ENCODE results near the gene FKBP6. TPM values are rescaled to one million over a fixed set of nuclear protein-coding genes. Genes with fewer than 3 reads are reported as not detected.

FKBP6 gene
- total RNA-seq, 1 donor from 2014 or later: not detected

DNA sequence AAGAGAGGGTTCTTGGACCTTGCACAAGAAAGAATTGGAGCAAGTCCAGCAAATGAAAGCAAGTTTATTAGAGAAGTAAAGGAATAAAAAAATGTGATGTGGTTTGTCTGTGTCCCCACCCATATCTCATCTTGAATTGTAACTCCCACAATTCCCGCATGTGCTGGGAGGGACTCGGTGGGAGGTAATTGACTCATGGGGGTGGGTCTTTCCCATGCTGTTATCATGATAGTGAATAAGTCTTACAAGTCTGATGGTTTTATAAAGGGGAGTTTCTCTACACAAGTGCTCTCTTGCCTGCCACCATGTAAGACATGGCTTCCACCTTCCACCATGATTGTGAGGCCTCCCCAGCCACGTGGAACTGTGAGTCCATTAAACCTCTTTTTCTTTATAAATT lies 66.5 kb downstream of the FKBP6 start:
- Histone ChIP-seq H3K9ac (ENCODE audit: low read length) (no peak overlapping the region), H3K4me2 (ENCODE audit: low read length) (no peak overlapping the region), H2AFZ (ENCODE audit: low read depth, low read length) (no peak overlapping the region), H3K27ac (ENCODE audit: low read depth, low read length) (no peak overlapping the region), H3K9me3 (ENCODE audit: insufficient read depth, low read depth, low read length) (peaks cover 6% of the 10 kb centered on the region), H3K4me3 (ENCODE audit: insufficient read depth, low read depth, low read length) (no peak overlapping the region), H3K27me3 (ENCODE audit: insufficient read depth, low read length) (no peaks in the 10 kb centered on the region), H4K20me1 (ENCODE audit: insufficient read depth, low read length) (no peaks in the 10 kb centered on the region), H3K4me1 (ENCODE audit: insufficient read depth, low read length) (no peaks in the 10 kb centered on the region), H3K79me2 (ENCODE audit: insufficient read depth, low read length) (no peaks in the 10 kb centered on the region), H3K36me3 (ENCODE audit: insufficient read depth, low read length) (no peaks in the 10 kb centered on the region)
- FAIRE-seq (no peak), DNase-seq (ENCODE audit: low read depth) (no peak)
- H3K9me3 Mint-ChIP-seq (ENCODE audit: unreplicated experiment): peaks cover 13% of the 10 kb centered on the region
- H3K4me1 Mint-ChIP-seq (ENCODE audit: low read depth, unreplicated experiment): no peaks in the 10 kb centered on the region
- no peak for TF ChIP-seq EZH2 (IDR thresholded peaks at IDR 0.05; ENCODE audit: insufficient read depth, low read length)
- TF ChIP-seq, protein P1, sequence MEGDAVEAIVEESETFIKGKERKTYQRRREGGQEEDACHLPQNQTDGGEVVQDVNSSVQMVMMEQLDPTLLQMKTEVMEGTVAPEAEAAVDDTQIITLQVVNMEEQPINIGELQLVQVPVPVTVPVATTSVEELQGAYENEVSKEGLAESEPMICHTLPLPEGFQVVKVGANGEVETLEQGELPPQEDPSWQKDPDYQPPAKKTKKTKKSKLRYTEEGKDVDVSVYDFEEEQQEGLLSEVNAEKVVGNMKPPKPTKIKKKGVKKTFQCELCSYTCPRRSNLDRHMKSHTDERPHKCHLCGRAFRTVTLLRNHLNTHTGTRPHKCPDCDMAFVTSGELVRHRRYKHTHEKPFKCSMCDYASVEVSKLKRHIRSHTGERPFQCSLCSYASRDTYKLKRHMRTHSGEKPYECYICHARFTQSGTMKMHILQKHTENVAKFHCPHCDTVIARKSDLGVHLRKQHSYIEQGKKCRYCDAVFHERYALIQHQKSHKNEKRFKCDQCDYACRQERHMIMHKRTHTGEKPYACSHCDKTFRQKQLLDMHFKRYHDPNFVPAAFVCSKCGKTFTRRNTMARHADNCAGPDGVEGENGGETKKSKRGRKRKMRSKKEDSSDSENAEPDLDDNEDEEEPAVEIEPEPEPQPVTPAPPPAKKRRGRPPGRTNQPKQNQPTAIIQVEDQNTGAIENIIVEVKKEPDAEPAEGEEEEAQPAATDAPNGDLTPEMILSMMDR (IDR thresholded peaks at IDR 0.05; ENCODE audit: insufficient read depth, low read depth, low read length): no peak
- no peak overlapping the region for H3K27ac Mint-ChIP-seq (ENCODE audit: unreplicated experiment)
- peaks cover 11% of the 10 kb centered on the region for H3K27me3 Mint-ChIP-seq (ENCODE audit: low read depth, unreplicated experiment)
- no peak overlapping the region for H3K4me3 Mint-ChIP-seq (ENCODE audit: unreplicated experiment)
- no peaks in the 10 kb centered on the region for H3K36me3 Mint-ChIP-seq (ENCODE audit: low read depth, unreplicated experiment)

DNA sequence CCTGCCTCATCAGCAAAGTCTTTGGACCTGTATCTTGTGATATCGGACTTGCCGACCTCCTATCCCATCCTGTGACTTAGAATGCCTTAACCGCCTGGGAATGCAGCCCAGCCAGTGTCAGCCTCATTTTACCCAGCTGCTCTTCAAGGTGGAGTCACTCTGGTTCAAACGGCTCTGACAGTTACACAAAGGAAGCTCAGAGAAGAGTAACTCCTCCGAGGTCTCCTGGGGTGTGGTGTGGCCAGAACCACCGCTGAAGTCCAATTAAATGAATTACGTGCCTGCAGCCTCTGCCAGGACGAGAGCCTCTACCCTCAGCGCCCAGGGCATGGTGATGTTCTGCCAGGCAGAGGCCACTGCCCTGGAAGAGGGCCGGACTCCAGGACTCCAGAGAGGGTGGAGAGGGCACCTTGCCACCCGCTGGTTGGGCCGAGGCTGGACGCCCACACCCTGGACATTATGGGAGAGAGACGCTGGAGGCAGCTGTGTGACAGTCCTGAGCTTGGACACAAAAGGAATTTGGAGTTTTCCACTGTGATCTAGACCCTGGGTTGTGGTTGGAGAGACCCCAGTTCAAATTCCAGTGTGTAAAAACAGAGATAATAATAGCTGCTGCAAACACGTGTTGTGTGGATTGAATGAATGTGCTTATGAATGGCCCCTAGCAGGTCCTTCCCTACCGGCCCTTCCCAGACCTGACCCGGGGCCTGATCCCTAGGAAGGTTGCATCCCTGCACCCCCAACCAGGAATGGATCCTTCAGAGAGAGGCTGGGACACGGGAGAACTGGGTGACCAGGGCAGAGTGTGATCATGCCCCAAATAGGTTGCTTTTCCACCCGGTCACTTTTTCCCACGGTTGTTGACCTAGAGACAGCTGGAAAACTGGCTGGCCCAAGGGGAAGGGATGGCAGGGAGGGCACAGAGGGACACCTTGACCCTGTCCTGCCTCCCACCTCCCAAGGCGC lies 67.9 kb downstream of the FKBP6 start:
- H3K79me2 ChIP-seq (ENCODE audit: insufficient read depth, low read length): no peaks in the 10 kb centered on the region
- Mint-ChIP-seq H3K4me1 (ENCODE audit: low read depth, unreplicated experiment) (no peaks in the 10 kb centered on the region), H3K4me3 (ENCODE audit: unreplicated experiment) (no peak overlapping the region), H3K27ac (ENCODE audit: unreplicated experiment) (no peak overlapping the region), H3K27me3 (ENCODE audit: low read depth, unreplicated experiment) (peaks cover 11% of the 10 kb centered on the region), H3K9me3 (ENCODE audit: unreplicated experiment) (peaks cover 6% of the 10 kb centered on the region), H3K36me3 (ENCODE audit: low read depth, unreplicated experiment) (no peaks in the 10 kb centered on the region)
- DNase-seq (ENCODE audit: low read depth): no peak
- no peak overlapping the region for H3K4me2 ChIP-seq (ENCODE audit: low read length)
- FAIRE-seq: no peak
- H3K4me1 ChIP-seq (ENCODE audit: insufficient read depth, low read length): no peaks in the 10 kb centered on the region
- peaks cover 6% of the 10 kb centered on the region for H3K9me3 ChIP-seq (ENCODE audit: insufficient read depth, low read depth, low read length)
- no peak overlapping the region for H3K27ac ChIP-seq (ENCODE audit: low read depth, low read length)
- no peak overlapping the region for H3K4me3 ChIP-seq (ENCODE audit: insufficient read depth, low read depth, low read length)
- no peak overlapping the region for H3K9ac ChIP-seq (ENCODE audit: low read length)
- no peaks in the 10 kb centered on the region for H4K20me1 ChIP-seq (ENCODE audit: insufficient read depth, low read length)
- H3K27me3 ChIP-seq (ENCODE audit: insufficient read depth, low read length): no peaks in the 10 kb centered on the region
- no peaks in the 10 kb centered on the region for H3K36me3 ChIP-seq (ENCODE audit: insufficient read depth, low read length)
- TF ChIP-seq EZH2 (IDR thresholded peaks at IDR 0.05; ENCODE audit: insufficient read depth, low read length): no peak
- TF ChIP-seq, protein P1 (IDR thresholded peaks at IDR 0.05; ENCODE audit: insufficient read depth, low read depth, low read length): no peak
- no peak overlapping the region for H2AFZ ChIP-seq (ENCODE audit: low read depth, low read length)
